Gastroesophageal sphincter (tissue), 3 donors: ENCODE data around the gene NKIRAS2.

ENCODE experiments used
- EP300 ChIP-seq: sonication (generic); formaldehyde crosslinking; IDR thresholded peaks from one replicate; pipeline ENCODE4 v1.6.1; 2017; ENCODE audit warnings: antibody characterized with exemption, mild to moderate bottlenecking
- POLR2A ChIP-seq, 2 donors: fragments of 450-650 bp; IDR thresholded peaks; one replicate each; pipeline ENCODE4 v1.6.1; 2017; ENCODE audit warnings: antibody characterized with exemption in 2 of 2, mild to moderate bottlenecking in 2 of 2, moderate library complexity in 1 of 2
- POLR2AphosphoS5 ChIP-seq: sonication (generic); formaldehyde crosslinking; IDR thresholded peaks from one replicate; pipeline ENCODE4 v1.6.1; 2017; ENCODE audit warnings: antibody characterized with exemption
- TF ChIP-seq, protein P1 (sequence below), 4 experiments: fragments of 200-600 bp in 2 of 4; fragments of 450-650 bp in 2 of 4; sonication (generic) in 1 of 4; IDR thresholded peaks; one replicate each; pipeline ENCODE4 v1.5.1; 2017 to 2019; ENCODE audit warnings: antibody characterized with exemption in 4 of 4, mild to moderate bottlenecking in 2 of 4, moderate library complexity in 2 of 4

DNA sequence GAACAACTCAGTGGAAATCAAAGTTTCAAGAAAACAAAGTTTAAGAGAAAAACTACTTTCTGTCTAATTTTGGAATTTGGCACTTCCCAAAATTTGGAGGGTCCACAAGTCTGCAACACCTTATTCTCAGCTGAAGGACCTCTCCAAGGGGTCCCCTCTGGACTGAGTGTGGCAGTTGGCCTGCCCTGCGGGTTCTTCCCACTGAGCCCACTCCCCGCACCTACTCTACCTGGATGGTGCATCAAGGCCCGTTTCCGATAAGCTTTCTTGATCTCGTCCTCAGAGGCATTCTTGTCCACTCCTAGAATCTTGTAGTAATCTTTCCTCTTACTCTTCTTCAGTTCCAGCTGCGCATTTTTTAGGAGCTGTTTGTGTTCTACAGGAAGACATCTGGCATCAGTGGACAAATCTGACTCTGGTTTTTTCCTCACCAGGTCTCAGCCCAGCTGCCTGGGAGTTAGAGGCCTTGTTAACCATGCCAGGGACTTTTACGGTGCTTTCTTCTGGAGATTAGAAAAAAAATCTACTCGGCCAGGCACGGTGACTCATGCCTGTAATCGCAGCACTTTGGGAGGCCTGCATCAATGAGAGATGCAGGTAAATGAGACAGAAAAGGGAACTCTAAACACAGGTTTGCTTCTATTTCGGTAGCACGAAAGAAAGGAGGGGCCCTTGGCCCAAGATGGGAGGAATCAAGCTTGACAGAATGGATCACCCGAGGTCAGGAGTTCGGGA lies 37.7 kb upstream of the NKIRAS2 start:
- TF ChIP-seq, protein P1, sequence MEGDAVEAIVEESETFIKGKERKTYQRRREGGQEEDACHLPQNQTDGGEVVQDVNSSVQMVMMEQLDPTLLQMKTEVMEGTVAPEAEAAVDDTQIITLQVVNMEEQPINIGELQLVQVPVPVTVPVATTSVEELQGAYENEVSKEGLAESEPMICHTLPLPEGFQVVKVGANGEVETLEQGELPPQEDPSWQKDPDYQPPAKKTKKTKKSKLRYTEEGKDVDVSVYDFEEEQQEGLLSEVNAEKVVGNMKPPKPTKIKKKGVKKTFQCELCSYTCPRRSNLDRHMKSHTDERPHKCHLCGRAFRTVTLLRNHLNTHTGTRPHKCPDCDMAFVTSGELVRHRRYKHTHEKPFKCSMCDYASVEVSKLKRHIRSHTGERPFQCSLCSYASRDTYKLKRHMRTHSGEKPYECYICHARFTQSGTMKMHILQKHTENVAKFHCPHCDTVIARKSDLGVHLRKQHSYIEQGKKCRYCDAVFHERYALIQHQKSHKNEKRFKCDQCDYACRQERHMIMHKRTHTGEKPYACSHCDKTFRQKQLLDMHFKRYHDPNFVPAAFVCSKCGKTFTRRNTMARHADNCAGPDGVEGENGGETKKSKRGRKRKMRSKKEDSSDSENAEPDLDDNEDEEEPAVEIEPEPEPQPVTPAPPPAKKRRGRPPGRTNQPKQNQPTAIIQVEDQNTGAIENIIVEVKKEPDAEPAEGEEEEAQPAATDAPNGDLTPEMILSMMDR (IDR thresholded peaks at IDR 0.05): no peak
- TF ChIP-seq EP300: no peak
- TF ChIP-seq POLR2AphosphoS5: no peak
- TF ChIP-seq POLR2A (IDR thresholded peaks at IDR 0.05): no peak
